PC-3 (cell line): ENCODE data around the gene ONECUT1.

Experiments used
- CTCF ChIP-seq: fragments of 300-600 bp; sonication (generic); conservative IDR thresholded peaks from 2 replicates; pipeline ENCODE4 v1.5.1; 2017; ENCODE audit warnings: antibody characterized with exemption, low read depth, mild to moderate bottlenecking, low read length
- EZH2 ChIP-seq: fragments of 300-600 bp; sonication (generic); IDR thresholded peaks from one replicate; pipeline ENCODE4 v1.6.1; 2017; ENCODE audit warnings: antibody characterized with exemption, mild to moderate bottlenecking, low read length; ENCODE audit not compliant: unreplicated experiment
- EZH2phosphoT487 ChIP-seq: fragments of 300-600 bp; sonication (generic); IDR thresholded peaks from 2 replicates; pipeline ENCODE4 v1.6.1; 2018; ENCODE audit warnings: mild to moderate bottlenecking, antibody characterized with exemption, low read length, borderline replicate concordance

- TF ChIP-seq CTCF (no peak), EZH2 (no peak), EZH2phosphoT487 (no peak)
These were observed 52.4 kb downstream of the ONECUT1 start for GRCh38 chr15:52737720-52738119.
